HEK293 (cell line): ENCODE data around the gene ZNF606.
A peak's percentile ranks its signal among the peaks of the same experiment; 100 is the strongest.

ENCODE experiments used
- FEZF1 ChIP-seq: fragments of 450-650 bp; formaldehyde crosslinking; IDR thresholded peaks from 2 replicates; pipeline ENCODE4 v1.5.1; 2016; ENCODE audit warnings: missing biosample characterization, missing genetic modification characterization
- GFI1B ChIP-seq: fragments of 450-650 bp; formaldehyde crosslinking; IDR thresholded peaks from 2 replicates; pipeline ENCODE4 v1.5.1; 2016; ENCODE audit warnings: missing biosample characterization, missing genetic modification characterization
- GLIS2 ChIP-seq: fragments of 450-650 bp; formaldehyde crosslinking; IDR thresholded peaks from 2 replicates; pipeline ENCODE4 v1.5.1; 2016; ENCODE audit warnings: missing biosample characterization, missing genetic modification characterization
- IKZF3 ChIP-seq: fragments of 450-650 bp; IDR thresholded peaks from 2 replicates; pipeline ENCODE4 v1.5.0; 2018; ENCODE audit warnings: missing biosample characterization, mild to moderate bottlenecking, missing genetic modification characterization, moderate library complexity
- KLF7 ChIP-seq: fragments of 450-650 bp; formaldehyde crosslinking; IDR thresholded peaks from 2 replicates; pipeline ENCODE4 v1.5.1; 2016; ENCODE audit warnings: missing biosample characterization, missing genetic modification characterization, borderline replicate concordance
- REPIN1 ChIP-seq: fragments of 450-650 bp; formaldehyde crosslinking; IDR thresholded peaks from 2 replicates; pipeline ENCODE4 v1.5.1; 2017; ENCODE audit warnings: missing biosample characterization, missing genetic modification characterization, low read depth
- SCRT1 ChIP-seq: fragments of 450-650 bp; formaldehyde crosslinking; IDR thresholded peaks from 2 replicates; pipeline ENCODE4 v1.5.1; 2016; ENCODE audit warnings: missing biosample characterization, missing genetic modification characterization, borderline replicate concordance
- SETDB1 ChIP-seq: IDR thresholded peaks from one replicate; pipeline ENCODE4 v1.6.1; 2017; ENCODE audit warnings: mild to moderate bottlenecking, low read length, moderate library complexity, mixed read lengths; ENCODE audit not compliant: insufficient read length
- ZBTB17 ChIP-seq: fragments of 450-650 bp; formaldehyde crosslinking; IDR thresholded peaks from 2 replicates; pipeline ENCODE4 v1.5.1; 2016; ENCODE audit warnings: missing biosample characterization, missing genetic modification characterization
- ZFP3 ChIP-seq: fragments of 450-650 bp; formaldehyde crosslinking; IDR thresholded peaks from 2 replicates; pipeline ENCODE4 v1.5.1; 2016; ENCODE audit warnings: low read depth, missing biosample characterization, missing genetic modification characterization
- ZFP41 ChIP-seq: fragments of 450-650 bp; formaldehyde crosslinking; IDR thresholded peaks from 2 replicates; pipeline ENCODE4 v1.5.1; 2016; ENCODE audit warnings: missing biosample characterization, missing genetic modification characterization, borderline replicate concordance
- ZNF112 ChIP-seq: fragments of 450-650 bp; formaldehyde crosslinking; IDR thresholded peaks from 2 replicates; pipeline ENCODE4 v1.5.0; 2017; ENCODE audit warnings: missing biosample characterization, missing genetic modification characterization
- ZNF114 ChIP-seq: fragments of 450-650 bp; formaldehyde crosslinking; IDR thresholded peaks from 2 replicates; pipeline ENCODE4 v1.5.0; 2017; ENCODE audit warnings: missing biosample characterization, missing genetic modification characterization
- ZNF140 ChIP-seq: fragments of 450-650 bp; formaldehyde crosslinking; IDR thresholded peaks from 2 replicates; pipeline ENCODE4 v1.5.1; 2016; ENCODE audit warnings: missing biosample characterization, missing genetic modification characterization
- ZNF221 ChIP-seq: fragments of 450-650 bp; formaldehyde crosslinking; IDR thresholded peaks from 2 replicates; pipeline ENCODE4 v1.5.1; 2017; ENCODE audit warnings: missing biosample characterization, missing genetic modification characterization, borderline replicate concordance
- ZNF311 ChIP-seq: fragments of 450-650 bp; formaldehyde crosslinking; IDR thresholded peaks from 2 replicates; pipeline ENCODE4 v1.5.1; 2017; ENCODE audit warnings: missing biosample characterization, missing genetic modification characterization, borderline replicate concordance
- ZNF391 ChIP-seq: fragments of 450-650 bp; formaldehyde crosslinking; IDR thresholded peaks from 2 replicates; pipeline ENCODE4 v1.5.1; 2016; ENCODE audit warnings: low read depth, missing biosample characterization, missing genetic modification characterization, borderline replicate concordance
- ZNF501 ChIP-seq: fragments of 450-650 bp; formaldehyde crosslinking; IDR thresholded peaks from 2 replicates; pipeline ENCODE4 v1.5.1; 2016; ENCODE audit warnings: missing biosample characterization, missing genetic modification characterization
- ZNF521 ChIP-seq: fragments of 450-650 bp; formaldehyde crosslinking; IDR thresholded peaks from 2 replicates; pipeline ENCODE4 v1.5.1; 2017; ENCODE audit warnings: missing biosample characterization, mild to moderate bottlenecking, missing genetic modification characterization
- ZNF610 ChIP-seq: fragments of 450-650 bp; formaldehyde crosslinking; IDR thresholded peaks from 2 replicates; pipeline ENCODE4 v1.5.1; 2016; ENCODE audit warnings: missing biosample characterization, missing genetic modification characterization, borderline replicate concordance
- ZNF677 ChIP-seq: fragments of 450-650 bp; IDR thresholded peaks from 2 replicates; pipeline ENCODE4 v1.5.0; 2018; ENCODE audit warnings: missing biosample characterization, mild to moderate bottlenecking, missing genetic modification characterization, moderate library complexity
- ZNF777 ChIP-seq: fragments of 450-650 bp; formaldehyde crosslinking; IDR thresholded peaks from 2 replicates; pipeline ENCODE4 v1.5.1; 2017; ENCODE audit warnings: missing biosample characterization, missing genetic modification characterization, borderline replicate concordance
- ZNF830 ChIP-seq: fragments of 450-650 bp; IDR thresholded peaks from 2 replicates; pipeline ENCODE4 v1.5.0; 2018; ENCODE audit warnings: missing biosample characterization, missing genetic modification characterization, low read depth, mild to moderate bottlenecking, moderate library complexity
- ZSCAN23 ChIP-seq: fragments of 450-650 bp; formaldehyde crosslinking; IDR thresholded peaks from 2 replicates; pipeline ENCODE4 v1.5.1; 2016; ENCODE audit warnings: missing biosample characterization, missing genetic modification characterization
- TF ChIP-seq, protein P1 (sequence below): fragments of 450-650 bp; formaldehyde crosslinking; optimal IDR thresholded peaks from 2 replicates; pipeline ENCODE3; 2016; ENCODE audit warnings: missing biosample characterization, mild to moderate bottlenecking, missing genetic modification characterization
- TF ChIP-seq, protein P2 (sequence below): fragments of 450-650 bp; formaldehyde crosslinking; IDR thresholded peaks from 2 replicates; pipeline ENCODE4 v1.5.1; 2016; ENCODE audit warnings: missing biosample characterization, missing genetic modification characterization
- TF ChIP-seq, protein P3 (sequence below): sonication (generic); formaldehyde crosslinking; IDR thresholded peaks from 2 replicates; pipeline ENCODE4 v1.8.1; 2022; ENCODE audit warnings: mild to moderate bottlenecking, moderate library complexity, missing genetic modification reagents
- TF ChIP-seq, protein P4 (sequence below): fragments of 450-650 bp; formaldehyde crosslinking; IDR thresholded peaks from 2 replicates; pipeline ENCODE4 v1.5.1; 2016; ENCODE audit warnings: missing biosample characterization, missing genetic modification characterization
- TF ChIP-seq, protein P5 (sequence below): fragments of 450-650 bp; formaldehyde crosslinking; IDR thresholded peaks from 2 replicates; pipeline ENCODE4 v1.5.1; 2016; ENCODE audit warnings: missing biosample characterization, missing genetic modification characterization
- TF ChIP-seq, protein P6 (sequence below): fragments of 450-650 bp; formaldehyde crosslinking; IDR thresholded peaks from 2 replicates; pipeline ENCODE4 v1.5.1; 2017; ENCODE audit warnings: missing biosample characterization, missing genetic modification characterization

The ZNF606 gene

DNA sequence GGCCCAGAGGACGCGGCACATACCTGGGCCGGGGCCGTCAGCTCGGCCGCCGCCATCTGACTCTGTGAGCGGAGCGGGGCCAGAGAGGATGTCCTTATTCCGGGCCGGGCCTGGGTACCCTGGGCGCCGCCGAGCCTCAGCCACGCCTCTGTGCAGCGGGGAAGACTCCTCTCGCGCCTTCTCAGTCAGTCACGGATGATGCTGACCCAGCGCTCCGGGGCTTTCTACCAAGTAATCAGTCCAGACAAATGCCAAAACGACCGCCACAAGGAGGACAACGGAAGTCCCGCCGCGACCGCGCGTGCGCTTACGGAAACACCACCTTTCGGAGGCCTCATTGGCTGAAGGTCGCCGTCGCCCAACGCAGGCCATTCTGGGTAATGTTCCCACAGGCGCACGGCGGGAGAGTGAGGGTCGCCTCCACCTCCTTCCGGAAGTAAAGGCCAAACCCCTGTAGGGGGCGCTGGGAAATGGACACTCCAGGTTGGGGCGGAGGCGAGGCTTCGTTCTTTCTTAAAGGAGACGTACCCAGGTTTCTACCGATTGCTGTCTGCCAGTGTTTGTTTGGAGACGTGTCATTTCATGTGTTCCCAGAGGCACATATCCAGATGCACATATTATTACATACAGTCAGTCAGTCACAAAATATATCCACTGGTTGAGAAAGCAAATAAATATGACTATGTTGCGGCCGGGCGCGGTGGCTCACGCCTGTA, 55.0 kb downstream of the ZNF606 start, which contains the start of gene ZNF256 (continued):
- TF ChIP-seq FEZF1 (tag by site-specific recombination) (no peak), ZBTB17 (no peak), GFI1B (no peak), ZNF221 (tag by site-specific recombination) (no peak), SETDB1 (peak; percentile 73), ZNF830 (tag by site-specific recombination) (no peak), ZFP41 (tag by site-specific recombination) (no peak), ZNF501 (0 out of 2 replicates have a peak, but pooled peaks have one; percentile 49), ZNF610 (tag by site-specific recombination) (no peak), ZSCAN23 (tag by site-specific recombination) (no peak), ZNF112 (tag by site-specific recombination) (no peak), GLIS2 (tag by site-specific recombination) (peak; percentile 67; the same call in 1 of the 2 replicates), ZNF521 (tag by site-specific recombination) (no peak), IKZF3 (tag by site-specific recombination) (peak; percentile 58; the same call in 1 of the 2 replicates), ZNF777 (tag by site-specific recombination) (no peak), ZNF391 (tag by site-specific recombination) (no peak), ZNF311 (tag by site-specific recombination) (no peak), ZNF114 (tag by site-specific recombination) (no peak), REPIN1 (tag by site-specific recombination) (no peak), ZFP3 (tag by site-specific recombination) (no peak), KLF7 (no peak; the same call in 1 of the 2 replicates), SCRT1 (no peak), ZNF677 (tag by site-specific recombination) (no peak), ZNF140 (tag by site-specific recombination) (no peak)
- TF ChIP-seq, protein P1, sequence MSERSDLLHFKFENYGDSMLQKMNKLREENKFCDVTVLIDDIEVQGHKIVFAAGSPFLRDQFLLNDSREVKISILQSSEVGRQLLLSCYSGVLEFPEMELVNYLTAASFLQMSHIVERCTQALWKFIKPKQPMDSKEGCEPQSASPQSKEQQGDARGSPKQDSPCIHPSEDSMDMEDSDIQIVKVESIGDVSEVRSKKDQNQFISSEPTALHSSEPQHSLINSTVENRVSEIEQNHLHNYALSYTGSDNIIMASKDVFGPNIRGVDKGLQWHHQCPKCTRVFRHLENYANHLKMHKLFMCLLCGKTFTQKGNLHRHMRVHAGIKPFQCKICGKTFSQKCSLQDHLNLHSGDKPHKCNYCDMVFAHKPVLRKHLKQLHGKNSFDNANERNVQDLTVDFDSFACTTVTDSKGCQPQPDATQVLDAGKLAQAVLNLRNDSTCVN (tag by site-specific recombination): peak; percentile 48
- TF ChIP-seq, protein P2, sequence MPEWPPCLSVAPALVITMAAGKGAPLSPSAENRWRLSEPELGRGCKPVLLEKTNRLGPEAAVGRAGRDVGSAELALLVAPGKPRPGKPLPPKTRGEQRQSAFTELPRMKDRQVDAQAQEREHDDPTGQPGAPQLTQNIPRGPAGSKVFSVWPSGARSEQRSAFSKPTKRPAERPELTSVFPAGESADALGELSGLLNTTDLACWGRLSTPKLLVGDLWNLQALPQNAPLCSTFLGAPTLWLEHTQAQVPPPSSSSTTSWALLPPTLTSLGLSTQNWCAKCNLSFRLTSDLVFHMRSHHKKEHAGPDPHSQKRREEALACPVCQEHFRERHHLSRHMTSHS (tag by site-specific recombination): no peak
- TF ChIP-seq, protein P3, sequence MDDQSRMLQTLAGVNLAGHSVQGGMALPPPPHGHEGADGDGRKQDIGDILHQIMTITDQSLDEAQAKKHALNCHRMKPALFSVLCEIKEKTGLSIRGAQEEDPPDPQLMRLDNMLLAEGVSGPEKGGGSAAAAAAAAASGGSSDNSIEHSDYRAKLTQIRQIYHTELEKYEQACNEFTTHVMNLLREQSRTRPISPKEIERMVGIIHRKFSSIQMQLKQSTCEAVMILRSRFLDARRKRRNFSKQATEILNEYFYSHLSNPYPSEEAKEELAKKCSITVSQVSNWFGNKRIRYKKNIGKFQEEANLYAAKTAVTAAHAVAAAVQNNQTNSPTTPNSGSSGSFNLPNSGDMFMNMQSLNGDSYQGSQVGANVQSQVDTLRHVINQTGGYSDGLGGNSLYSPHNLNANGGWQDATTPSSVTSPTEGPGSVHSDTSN: peak; percentile 87
- TF ChIP-seq, protein P4, sequence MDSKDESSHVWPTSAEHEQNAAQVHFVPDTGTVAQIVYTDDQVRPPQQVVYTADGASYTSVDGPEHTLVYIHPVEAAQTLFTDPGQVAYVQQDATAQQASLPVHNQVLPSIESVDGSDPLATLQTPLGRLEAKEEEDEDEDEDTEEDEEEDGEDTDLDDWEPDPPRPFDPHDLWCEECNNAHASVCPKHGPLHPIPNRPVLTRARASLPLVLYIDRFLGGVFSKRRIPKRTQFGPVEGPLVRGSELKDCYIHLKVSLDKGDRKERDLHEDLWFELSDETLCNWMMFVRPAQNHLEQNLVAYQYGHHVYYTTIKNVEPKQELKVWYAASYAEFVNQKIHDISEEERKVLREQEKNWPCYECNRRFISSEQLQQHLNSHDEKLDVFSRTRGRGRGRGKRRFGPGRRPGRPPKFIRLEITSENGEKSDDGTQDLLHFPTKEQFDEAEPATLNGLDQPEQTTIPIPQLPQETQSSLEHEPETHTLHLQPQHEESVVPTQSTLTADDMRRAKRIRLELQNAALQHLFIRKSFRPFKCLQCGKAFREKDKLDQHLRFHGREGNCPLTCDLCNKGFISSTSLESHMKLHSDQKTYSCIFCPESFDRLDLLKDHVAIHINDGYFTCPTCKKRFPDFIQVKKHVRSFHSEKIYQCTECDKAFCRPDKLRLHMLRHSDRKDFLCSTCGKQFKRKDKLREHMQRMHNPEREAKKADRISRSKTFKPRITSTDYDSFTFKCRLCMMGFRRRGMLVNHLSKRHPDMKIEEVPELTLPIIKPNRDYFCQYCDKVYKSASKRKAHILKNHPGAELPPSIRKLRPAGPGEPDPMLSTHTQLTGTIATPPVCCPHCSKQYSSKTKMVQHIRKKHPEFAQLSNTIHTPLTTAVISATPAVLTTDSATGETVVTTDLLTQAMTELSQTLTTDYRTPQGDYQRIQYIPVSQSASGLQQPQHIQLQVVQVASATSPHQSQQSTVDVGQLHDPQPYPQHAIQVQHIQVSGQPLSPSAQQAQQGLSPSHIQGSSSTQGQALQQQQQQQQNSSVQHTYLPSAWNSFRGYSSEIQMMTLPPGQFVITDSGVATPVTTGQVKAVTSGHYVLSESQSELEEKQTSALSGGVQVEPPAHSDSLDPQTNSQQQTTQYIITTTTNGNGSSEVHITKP (tag by site-specific recombination): peak; percentile 77
- TF ChIP-seq, protein P5, sequence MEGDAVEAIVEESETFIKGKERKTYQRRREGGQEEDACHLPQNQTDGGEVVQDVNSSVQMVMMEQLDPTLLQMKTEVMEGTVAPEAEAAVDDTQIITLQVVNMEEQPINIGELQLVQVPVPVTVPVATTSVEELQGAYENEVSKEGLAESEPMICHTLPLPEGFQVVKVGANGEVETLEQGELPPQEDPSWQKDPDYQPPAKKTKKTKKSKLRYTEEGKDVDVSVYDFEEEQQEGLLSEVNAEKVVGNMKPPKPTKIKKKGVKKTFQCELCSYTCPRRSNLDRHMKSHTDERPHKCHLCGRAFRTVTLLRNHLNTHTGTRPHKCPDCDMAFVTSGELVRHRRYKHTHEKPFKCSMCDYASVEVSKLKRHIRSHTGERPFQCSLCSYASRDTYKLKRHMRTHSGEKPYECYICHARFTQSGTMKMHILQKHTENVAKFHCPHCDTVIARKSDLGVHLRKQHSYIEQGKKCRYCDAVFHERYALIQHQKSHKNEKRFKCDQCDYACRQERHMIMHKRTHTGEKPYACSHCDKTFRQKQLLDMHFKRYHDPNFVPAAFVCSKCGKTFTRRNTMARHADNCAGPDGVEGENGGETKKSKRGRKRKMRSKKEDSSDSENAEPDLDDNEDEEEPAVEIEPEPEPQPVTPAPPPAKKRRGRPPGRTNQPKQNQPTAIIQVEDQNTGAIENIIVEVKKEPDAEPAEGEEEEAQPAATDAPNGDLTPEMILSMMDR (tag by site-specific recombination): peak; percentile 87
- TF ChIP-seq, protein P6, sequence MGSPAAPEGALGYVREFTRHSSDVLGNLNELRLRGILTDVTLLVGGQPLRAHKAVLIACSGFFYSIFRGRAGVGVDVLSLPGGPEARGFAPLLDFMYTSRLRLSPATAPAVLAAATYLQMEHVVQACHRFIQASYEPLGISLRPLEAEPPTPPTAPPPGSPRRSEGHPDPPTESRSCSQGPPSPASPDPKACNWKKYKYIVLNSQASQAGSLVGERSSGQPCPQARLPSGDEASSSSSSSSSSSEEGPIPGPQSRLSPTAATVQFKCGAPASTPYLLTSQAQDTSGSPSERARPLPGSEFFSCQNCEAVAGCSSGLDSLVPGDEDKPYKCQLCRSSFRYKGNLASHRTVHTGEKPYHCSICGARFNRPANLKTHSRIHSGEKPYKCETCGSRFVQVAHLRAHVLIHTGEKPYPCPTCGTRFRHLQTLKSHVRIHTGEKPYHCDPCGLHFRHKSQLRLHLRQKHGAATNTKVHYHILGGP (tag by site-specific recombination): no peak
